Hematopoietic multipotent progenitor cell treated with erythropoietin and hydrocortisone succinate and interleukin-3 and kit ligand, for 15 days (in vitro differentiated cells): ENCODE results near the gene FAM151A.
"Not testable (repeated sequence)": the region's sequence is repeated elsewhere in the genome, so short reads cannot be mapped to it uniquely, and the experiment has no call there.

ENCODE experiments used
- DNase-seq: peaks from one replicate; pipeline ENCODE4 v3.0.0-alpha.2; 2015; ENCODE audit warnings: low spot score

The FAM151A gene

GRCh38 chr1:54636461-54637446 lies 13.4 kb upstream of the FAM151A start:
- not testable (repeated sequence) for DNase-seq

DNA sequence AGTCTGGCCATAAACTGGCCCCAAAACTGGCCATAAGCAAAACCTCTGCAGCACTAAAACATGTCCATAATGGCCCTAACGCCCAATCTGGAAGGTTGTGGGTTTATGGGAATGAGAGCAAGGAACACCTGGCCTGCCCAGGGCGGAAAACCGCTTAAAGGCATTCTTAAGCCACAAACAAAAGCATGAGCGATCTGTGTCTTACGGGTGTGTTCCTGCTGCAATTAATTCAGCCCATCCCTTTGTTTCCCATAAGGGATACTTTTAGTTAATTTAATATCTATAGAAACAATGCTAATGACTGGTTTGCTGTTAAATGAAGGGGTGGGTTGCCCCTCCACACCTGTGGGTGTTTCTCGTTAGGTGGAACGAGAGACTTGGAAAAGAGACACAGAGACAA lies 12.5 kb upstream of the FAM151A start:
- DNase-seq = not testable (repeated sequence)

- DNase-seq = no peak
Measured at GRCh38 chr1:54627196-54627595, 3.9 kb upstream of the FAM151A start.

- DNase-seq = no peak
Measured at GRCh38 chr1:54624466-54625464, 1.4 kb upstream of the FAM151A start.

- no peak for DNase-seq
Measured at GRCh38 chr1:54619749-54620148, 3.6 kb downstream of the FAM151A start.

DNA sequence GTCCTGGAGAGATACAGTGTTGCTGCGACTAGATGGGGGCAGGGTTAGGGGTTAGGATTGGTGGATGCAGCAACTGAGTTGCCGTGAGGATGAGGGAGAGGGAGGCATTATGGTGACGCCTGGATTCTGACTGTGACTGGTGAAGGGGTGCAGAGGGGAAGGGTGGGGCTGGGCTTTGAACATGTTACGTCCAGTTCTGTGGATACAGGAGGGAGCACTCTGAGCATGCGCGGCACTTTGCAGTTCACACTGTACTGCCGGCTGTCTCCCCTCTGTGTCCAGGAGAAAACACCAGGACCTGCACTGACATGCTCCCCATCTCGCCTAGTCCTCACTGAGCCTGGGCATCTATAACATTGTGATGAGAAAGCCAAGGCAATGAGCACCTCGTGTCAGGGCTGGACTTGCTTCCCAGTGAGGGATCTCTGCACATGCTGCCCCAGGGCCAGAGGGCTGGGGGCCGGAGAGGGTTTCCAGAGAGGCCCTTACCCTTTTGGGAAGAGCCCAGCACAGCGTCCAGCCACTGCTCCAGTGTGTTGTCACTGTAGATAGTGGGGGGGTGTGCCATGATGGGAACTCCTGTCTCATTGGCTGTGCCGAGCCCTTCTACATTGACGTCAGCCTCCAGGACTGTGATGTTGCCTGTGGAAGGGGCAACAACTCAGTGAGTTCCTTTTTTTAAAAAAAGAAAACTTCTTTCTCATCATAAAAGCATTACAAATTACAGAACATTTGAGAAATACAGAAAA lies 7.6 kb downstream of the FAM151A start:
- no peak for DNase-seq

GRCh38 chr1:54614563-54614962 lies 8.8 kb downstream of the FAM151A start:
- DNase-seq = no peak

DNA sequence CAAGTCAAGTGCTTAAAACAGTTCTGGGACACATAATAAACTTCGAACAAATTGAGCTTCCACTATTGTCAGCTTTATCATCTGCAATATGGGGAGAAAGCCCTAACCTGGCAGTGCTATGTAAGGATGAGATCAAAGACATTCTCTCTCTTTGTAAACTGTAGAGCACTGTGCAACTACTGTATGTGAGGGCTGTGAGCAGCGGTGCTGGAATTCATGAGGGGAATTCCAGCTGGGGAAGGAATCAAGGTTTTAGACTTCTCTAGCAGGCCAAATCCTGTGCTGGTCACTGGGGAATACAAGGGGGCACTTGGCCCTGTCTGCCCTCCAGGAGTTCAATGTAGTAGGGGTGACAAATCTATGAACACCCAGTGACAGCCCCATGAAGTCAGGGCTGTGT lies 9.3 kb downstream of the FAM151A start:
- DNase-seq = no peak

- no peak for DNase-seq
Measured at GRCh38 chr1:54611621-54612020, 11.7 kb downstream of the FAM151A start.

GRCh38 chr1:54610601-54611580 lies 12.4 kb downstream of the FAM151A start:
- DNase-seq = no peak

GRCh38 chr1:54610048-54610447 lies 13.3 kb downstream of the FAM151A start:
- no peak for DNase-seq

GRCh38 chr1:54609301-54609921 lies 13.9 kb downstream of the FAM151A start:
- DNase-seq = no peak

- no peak for DNase-seq
Measured at GRCh38 chr1:54608566-54609230, 14.6 kb downstream of the FAM151A start.

- no peak for DNase-seq
Measured at GRCh38 chr1:54607821-54608565, 15.3 kb downstream of the FAM151A start.

GRCh38 chr1:54606990-54607325 lies 16.4 kb downstream of the FAM151A start:
- no peak for DNase-seq

- DNase-seq = no peak
Measured at GRCh38 chr1:54606096-54606989, 17.0 kb downstream of the FAM151A start.

DNA sequence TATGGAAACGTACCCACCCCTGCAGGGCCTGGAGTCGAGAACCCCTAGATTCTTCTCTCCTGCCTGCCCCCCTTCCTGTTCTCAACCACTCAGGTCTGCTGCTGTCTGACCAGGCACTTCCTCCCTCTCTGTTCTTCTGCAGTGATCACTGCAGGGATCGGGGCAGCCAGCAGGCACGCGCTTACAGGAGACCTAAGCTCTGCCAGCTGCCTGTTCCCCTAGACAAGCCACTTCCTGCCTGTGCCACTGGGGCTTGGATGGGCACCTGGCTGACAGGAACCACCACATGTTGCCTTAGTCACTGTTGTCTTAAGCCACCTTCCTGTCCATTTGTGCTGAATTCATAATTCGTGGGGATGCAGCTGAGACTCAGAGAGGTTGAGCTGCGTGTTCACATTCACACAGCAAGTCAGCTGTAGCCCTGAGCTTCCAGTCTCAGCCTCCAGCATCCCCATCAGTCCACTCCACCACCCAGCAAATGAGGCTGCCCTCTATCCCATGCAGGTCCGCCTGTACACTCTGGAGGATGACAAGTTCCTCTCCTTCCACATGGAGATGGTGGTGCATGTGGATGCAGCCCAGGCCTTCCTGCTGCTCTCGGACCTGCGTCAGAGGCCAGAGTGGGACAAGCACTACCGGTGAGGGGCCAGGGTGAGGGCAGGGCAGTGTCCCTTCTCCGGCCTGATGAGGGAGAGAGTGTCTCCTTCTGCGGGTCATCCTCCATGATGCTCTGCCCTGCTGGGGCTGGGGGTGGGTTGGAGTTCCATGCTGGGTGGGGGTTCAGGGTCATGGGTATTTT lies 18.6 kb downstream of the FAM151A start:
- DNase-seq = no peak
